DOHH2 (cell line): ENCODE data around the gene PCDHGB3.

Experiments
- H3F3A ChIP-seq: fragments of 200-600 bp; sonication (generic), shearing (Covaris generic); 2 replicates; pipeline ENCODE4 v1.6.0; 2016; ENCODE audit warnings: antibody characterized with exemption, mild to moderate bottlenecking; ENCODE audit not compliant: control insufficient read depth, insufficient read depth
- H3K27ac ChIP-seq: fragments of 200-600 bp; sonication (generic); 2 replicates; pipeline ENCODE4 v1.5.1; 2014; ENCODE audit warnings: low read depth, mild to moderate bottlenecking, low read length, moderate library complexity
- H3K27me3 ChIP-seq: fragments of 200-600 bp; sonication (generic); 2 replicates; pipeline ENCODE4 v1.6.1; 2014; ENCODE audit warnings: mild to moderate bottlenecking, low read length, mixed read lengths; ENCODE audit not compliant: control insufficient read depth
- H3K36me3 ChIP-seq: fragments of 200-600 bp; sonication (generic); 2 replicates; pipeline ENCODE4 v1.6.1; 2014; ENCODE audit warnings: mild to moderate bottlenecking, low read length, moderate library complexity, mixed read lengths; ENCODE audit not compliant: control insufficient read depth
- H3K4me1 ChIP-seq: fragments of 200-600 bp; sonication (generic); 2 replicates; pipeline ENCODE4 v1.6.1; 2014; ENCODE audit warnings: mild to moderate bottlenecking, low read length, mixed read lengths; ENCODE audit not compliant: control insufficient read depth
- H3K4me2 ChIP-seq: fragments of 200-600 bp; sonication (generic); 2 replicates; pipeline ENCODE4 v1.6.0; 2014; ENCODE audit warnings: mild to moderate bottlenecking, low read length, moderate library complexity
- H3K4me3 ChIP-seq: fragments of 200-600 bp; sonication (generic); 2 replicates; pipeline ENCODE4 v1.5.1; 2014; ENCODE audit warnings: mild to moderate bottlenecking, low read length, mixed read lengths
- H3K79me2 ChIP-seq: fragments of 200-600 bp; sonication (generic); 2 replicates; pipeline ENCODE4 v1.6.1; 2014; ENCODE audit warnings: mild to moderate bottlenecking, low read length, mixed read lengths; ENCODE audit not compliant: control insufficient read depth
- H3K9me2 ChIP-seq: fragments of 200-600 bp; sonication (generic); replicated peaks from 2 replicates; pipeline ENCODE4 v1.6.1; 2014; ENCODE audit warnings: mild to moderate bottlenecking, low read length, mixed read lengths; ENCODE audit not compliant: control insufficient read depth
- H3K9me3 ChIP-seq: fragments of 200-600 bp; sonication (generic); 2 replicates; pipeline ENCODE4 v1.6.1; 2014; ENCODE audit warnings: antibody characterized with exemption, low read length, mixed read lengths; ENCODE audit not compliant: control insufficient read depth, insufficient read depth
- H4K20me1 ChIP-seq: fragments of 200-600 bp; sonication (generic); 2 replicates; pipeline ENCODE4 v1.6.0; 2014; ENCODE audit warnings: low read depth, mild to moderate bottlenecking, antibody characterized with exemption, low read length, moderate library complexity; ENCODE audit not compliant: control insufficient read depth, insufficient read depth
- EZH2phosphoT487 ChIP-seq: fragments of 200-600 bp; sonication (generic); IDR thresholded peaks from 2 replicates; pipeline ENCODE4 v1.6.1; 2017; ENCODE audit warnings: borderline replicate concordance, mild to moderate bottlenecking, antibody characterized with exemption, low read length, moderate library complexity, mixed read lengths
- TF ChIP-seq, protein P1 (sequence below): fragments of 200-600 bp; sonication (generic); IDR thresholded peaks from one replicate; pipeline ENCODE4 v1.5.1; 2014; ENCODE audit warnings: antibody characterized with exemption, mild to moderate bottlenecking, low read depth, low read length; ENCODE audit not compliant: poor library complexity, severe bottlenecking

The PCDHGB3 gene

DNA sequence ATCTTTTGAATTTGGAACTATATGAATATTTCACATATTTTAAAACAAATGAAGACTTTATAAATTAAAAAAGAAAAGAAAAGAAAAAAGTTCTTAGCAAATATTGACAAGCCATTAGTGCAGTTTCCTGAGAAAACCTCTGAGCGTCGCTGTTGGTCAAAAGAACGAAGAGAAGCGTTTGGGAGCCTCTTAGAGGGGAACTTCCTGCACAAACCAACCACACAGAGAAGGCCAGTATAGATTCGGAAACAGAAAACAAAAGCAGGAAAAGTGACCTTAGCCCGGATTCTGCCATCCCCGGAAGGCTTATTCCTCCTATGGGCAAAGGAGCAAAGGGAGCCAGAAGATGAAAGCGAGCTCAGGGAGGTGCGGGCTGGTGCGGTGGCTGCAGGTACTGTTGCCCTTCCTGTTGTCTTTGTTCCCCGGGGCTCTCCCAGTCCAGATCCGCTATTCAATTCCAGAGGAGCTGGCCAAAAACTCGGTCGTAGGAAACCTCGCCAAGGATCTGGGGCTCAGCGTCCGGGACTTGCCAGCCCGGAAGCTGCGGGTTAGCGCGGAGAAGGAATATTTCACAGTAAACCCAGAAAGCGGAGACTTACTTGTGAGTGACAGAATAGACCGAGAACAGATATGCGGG, 10.1 kb upstream of the PCDHGB3 start, which contains the start of gene PCDHGB2:
TSS of gene PCDHGB2 (plus strand) at position 205 of the 637 bp plus-strand sequence. CDS start at position 347, 142 bp downstream.
- Histone ChIP-seq H3K4me2 (peak within 1 kb of the TSS; percentile 81), H3K4me3 (peak within 1 kb of the TSS; percentile 75)

DNA sequence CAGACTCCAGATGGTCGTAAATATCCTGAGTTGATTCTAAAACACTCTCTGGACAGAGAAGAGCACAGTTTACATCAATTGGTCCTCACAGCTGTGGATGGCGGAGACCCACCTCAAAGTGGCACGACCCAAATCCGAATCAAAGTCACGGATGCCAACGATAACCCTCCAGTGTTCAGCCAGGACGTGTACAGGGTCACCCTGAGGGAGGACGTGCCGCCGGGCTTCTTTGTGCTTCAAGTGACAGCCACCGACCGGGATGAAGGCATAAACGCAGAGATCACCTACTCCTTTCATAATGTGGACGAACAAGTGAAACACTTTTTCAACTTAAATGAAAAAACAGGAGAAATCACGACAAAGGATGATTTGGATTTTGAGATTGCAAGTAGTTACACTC, 9.4 kb upstream of the PCDHGB3 start:
- H3K9me3 ChIP-seq = peaks cover 39% of the 10 kb centered on the region

More for the DNA sequence above, 10.1 kb upstream of the PCDHGB3 start, which contains the start of gene PCDHGB2:
- Histone ChIP-seq H4K20me1 (no peaks in the 10 kb centered on the region), H3K4me1 (peaks cover 26% of the 10 kb centered on the region), H3K36me3 (peaks cover 38% of the 10 kb centered on the region), H3K27ac (peak within 1 kb of the TSS; percentile 26), H3K9me2 (no peaks in the 10 kb centered on the region), H3K27me3 (no peaks in the 10 kb centered on the region), H3K9me3 (peaks cover 31% of the 10 kb centered on the region), H3F3A (peaks cover 5% of the 10 kb centered on the region; the same call in 1 of the 2 replicates), H3K79me2 (peaks cover 35% of the 10 kb centered on the region)
- TF ChIP-seq, protein P1, sequence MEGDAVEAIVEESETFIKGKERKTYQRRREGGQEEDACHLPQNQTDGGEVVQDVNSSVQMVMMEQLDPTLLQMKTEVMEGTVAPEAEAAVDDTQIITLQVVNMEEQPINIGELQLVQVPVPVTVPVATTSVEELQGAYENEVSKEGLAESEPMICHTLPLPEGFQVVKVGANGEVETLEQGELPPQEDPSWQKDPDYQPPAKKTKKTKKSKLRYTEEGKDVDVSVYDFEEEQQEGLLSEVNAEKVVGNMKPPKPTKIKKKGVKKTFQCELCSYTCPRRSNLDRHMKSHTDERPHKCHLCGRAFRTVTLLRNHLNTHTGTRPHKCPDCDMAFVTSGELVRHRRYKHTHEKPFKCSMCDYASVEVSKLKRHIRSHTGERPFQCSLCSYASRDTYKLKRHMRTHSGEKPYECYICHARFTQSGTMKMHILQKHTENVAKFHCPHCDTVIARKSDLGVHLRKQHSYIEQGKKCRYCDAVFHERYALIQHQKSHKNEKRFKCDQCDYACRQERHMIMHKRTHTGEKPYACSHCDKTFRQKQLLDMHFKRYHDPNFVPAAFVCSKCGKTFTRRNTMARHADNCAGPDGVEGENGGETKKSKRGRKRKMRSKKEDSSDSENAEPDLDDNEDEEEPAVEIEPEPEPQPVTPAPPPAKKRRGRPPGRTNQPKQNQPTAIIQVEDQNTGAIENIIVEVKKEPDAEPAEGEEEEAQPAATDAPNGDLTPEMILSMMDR = peak; percentile 63
- no peak for TF ChIP-seq EZH2phosphoT487

DNA sequence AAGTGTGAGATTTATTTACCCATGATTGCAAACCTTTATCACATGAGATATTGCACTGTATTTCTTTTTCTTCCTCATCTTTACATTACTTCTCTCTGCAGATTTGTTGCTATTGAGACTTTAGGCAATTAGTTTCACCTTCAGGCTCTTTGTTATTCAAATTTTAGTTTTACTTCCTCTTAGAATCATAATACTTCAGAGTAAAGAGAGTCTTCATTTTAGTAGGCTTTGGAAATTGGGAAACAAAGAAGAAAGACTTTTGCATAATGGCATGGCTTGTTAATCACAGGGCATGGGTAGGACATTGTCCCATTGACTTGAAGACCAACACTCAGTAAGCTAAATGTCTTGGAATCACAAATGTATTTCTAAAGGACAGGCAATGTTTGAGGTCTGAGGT, 7.3 kb upstream of the PCDHGB3 start:
- H3K4me2 ChIP-seq = peak overlapping the region; percentile 58
- TF ChIP-seq, protein P1 = no peak
- no peak for TF ChIP-seq EZH2phosphoT487
- peaks cover 7% of the 10 kb centered on the region; the same call in 1 of the 2 replicates for H3F3A ChIP-seq

More for the DNA sequence above, 9.4 kb upstream of the PCDHGB3 start:
- peak overlapping the region; percentile 81 for H3K4me2 ChIP-seq
- H3K27me3 ChIP-seq = no peaks in the 10 kb centered on the region
- H3K36me3 ChIP-seq = peaks cover 45% of the 10 kb centered on the region
- no peak for TF ChIP-seq EZH2phosphoT487
- TF ChIP-seq, protein P1 = no peak
- no peaks in the 10 kb centered on the region for H4K20me1 ChIP-seq
- peaks cover 25% of the 10 kb centered on the region for H3K4me1 ChIP-seq
- peak overlapping the region; percentile 26 for H3K27ac ChIP-seq
- peak overlapping the region; percentile 75 for H3K4me3 ChIP-seq
- H3F3A ChIP-seq = peaks cover 5% of the 10 kb centered on the region; the same call in 1 of the 2 replicates
- H3K79me2 ChIP-seq = peaks cover 42% of the 10 kb centered on the region
- no peaks in the 10 kb centered on the region for H3K9me2 ChIP-seq

More for the DNA sequence above, 7.3 kb upstream of the PCDHGB3 start:
- Histone ChIP-seq H3K36me3 (peaks cover 54% of the 10 kb centered on the region), H3K27me3 (no peaks in the 10 kb centered on the region), H3K79me2 (peaks cover 45% of the 10 kb centered on the region), H3K4me1 (peaks cover 25% of the 10 kb centered on the region), H4K20me1 (no peaks in the 10 kb centered on the region), H3K4me3 (peak overlapping the region; percentile 61), H3K9me2 (no peaks in the 10 kb centered on the region), H3K27ac (peak overlapping the region; percentile 61), H3K9me3 (peaks cover 48% of the 10 kb centered on the region)
